HG03060 (cell line): ENCODE data around the gene SLC25A26.
"Not testable (repeated sequence)": the region's sequence is repeated elsewhere in the genome, so short reads cannot be mapped to it uniquely, and the experiment has no call there.

ENCODE experiments used
- ATAC-seq: cut with Tn5 transposase; IDR thresholded peaks from one replicate; pipeline ENCODE4 v1.9.1; 2021; ENCODE audit warnings: low read depth, moderate number of reproducible peaks; ENCODE audit not compliant: unreplicated experiment

Gene SLC25A26

DNA sequence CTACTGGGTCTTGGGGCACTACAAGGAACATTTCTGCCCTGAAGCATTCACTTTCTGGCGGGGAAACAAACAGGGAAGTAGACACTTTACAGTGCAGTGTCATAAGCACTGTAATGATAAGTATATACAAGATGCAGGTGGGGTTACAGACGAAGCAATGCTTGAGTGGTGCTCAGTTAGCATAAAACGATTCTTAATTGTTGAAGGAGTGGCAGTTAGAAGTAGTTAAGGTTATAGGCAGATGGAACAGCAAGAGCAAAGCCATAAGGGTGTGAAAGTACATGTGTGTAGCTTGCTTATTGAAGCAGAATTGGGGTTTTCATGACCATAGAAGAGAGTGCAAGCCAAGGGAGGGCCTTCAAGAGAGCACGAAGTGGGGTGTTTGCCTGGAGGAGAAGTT, 46.2 kb downstream of the SLC25A26 start:
- ATAC-seq, result no peak

DNA sequence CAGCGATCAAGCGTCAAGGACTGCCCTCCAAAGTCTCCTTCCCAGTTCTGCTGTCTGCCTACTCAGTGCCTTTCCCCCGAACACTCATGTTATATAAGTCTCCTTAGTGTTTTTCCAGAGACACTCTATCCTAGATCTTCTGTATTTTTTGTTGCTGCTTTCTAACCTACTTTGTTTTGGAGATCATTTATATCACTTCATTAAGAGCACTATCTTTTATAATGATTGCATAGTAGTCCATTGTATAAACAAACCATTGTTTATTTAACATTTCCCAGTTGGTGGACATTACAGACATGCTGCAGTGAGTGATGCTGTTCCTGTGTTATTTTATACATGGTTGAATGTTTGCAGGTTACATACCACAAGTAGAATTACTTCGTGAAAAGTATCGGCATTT, 47.1 kb downstream of the SLC25A26 start:
- ATAC-seq, result no peak

DNA sequence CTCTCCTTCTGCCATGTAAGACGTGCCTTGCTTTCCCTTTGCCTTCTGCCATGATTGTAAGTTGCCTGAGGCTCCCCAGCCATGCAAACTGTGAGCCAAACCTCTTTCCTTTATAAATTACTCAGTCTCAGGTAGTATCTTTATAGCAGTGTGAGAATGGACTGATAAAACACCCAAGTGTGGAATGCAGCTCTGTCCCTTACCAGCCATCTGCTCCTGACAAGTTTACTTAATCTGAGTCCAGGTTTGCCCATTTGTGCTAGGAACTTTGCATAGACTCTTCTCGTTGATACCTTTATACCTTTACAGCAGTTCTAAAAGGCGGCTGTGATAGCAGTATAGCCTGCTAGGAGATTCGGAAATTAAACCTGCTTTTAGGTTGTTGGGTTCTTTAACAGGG, 48.1 kb downstream of the SLC25A26 start:
- ATAC-seq, result no peak

DNA sequence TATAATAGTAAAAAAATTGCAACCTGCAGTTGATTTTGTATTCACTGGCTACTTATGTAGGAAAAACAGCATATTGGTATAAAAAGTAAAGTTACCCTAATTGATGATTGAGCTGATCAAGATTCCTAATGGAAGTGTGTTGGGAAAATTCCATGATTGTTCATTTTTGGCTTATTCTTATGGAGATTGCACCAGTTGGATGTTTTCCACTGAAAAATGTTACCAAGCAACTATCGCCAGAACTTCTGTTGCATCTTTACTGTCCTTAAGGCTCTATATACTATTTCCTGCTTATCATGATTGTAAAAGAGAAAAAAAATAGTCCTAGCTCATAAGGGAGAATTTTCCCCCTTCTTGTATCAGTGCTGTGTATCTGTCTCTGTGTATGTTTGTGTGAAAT, 48.6 kb downstream of the SLC25A26 start:
- no peak for ATAC-seq

DNA sequence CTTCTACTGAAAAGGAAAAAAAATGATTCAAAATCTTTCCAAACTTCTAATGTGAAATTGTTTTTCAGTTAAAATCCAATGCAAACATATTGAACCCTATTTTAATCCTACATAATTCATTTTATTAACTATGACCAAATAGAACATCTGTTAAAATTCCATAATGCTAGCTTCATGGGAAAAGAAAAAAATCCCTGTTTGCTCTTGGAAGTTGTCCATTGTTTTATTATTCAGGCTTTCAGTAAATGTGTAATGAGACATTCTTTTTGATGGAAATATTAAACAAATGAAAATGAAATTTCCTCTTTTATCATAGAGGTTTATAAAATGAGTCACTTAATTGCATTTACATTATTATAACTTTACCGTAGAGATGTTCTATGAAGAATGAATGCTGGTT, 49.5 kb downstream of the SLC25A26 start:
- no peak for ATAC-seq

DNA sequence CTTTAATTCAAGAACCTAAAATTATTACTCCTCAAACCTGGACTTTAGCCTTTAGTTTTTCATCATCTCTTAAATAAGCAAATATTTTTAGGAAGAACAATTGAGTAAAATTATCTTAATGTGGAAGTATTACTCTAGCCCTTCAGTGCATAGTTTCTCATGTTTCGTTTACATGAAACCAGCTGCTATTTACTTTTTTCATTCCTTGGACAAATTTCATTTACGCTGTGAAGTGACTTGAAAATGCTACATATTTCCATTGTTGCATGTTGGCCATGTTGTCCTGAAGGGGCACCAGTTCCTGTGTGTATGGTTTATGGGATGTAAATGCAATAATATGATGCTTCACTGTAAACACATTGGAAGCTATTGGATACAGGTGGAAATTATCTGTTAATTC, 49.9 kb downstream of the SLC25A26 start:
- ATAC-seq, result no peak

- no peak for ATAC-seq
Measured at GRCh38 chr3:66271231-66271630, 50.4 kb downstream of the SLC25A26 start.

DNA sequence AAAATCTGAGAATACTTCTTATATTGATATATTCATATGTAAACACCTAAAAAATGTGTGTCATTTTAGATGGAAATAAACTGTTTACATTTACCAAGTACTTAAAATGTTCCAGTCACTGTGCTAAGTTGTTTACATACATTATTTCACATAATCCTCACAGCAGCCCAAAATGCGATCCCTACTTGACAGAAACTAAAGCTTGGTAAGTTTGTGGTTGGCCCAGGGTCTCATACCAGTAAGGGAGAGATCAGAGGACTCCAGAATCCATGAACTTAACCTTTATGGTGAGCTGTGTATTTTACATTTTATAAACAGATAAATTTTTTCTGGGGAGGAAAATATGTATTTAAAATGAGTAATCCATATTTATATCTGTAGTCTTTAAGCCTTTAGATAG, 51.2 kb downstream of the SLC25A26 start:
- no peak for ATAC-seq

GRCh38 chr3:66274837-66275236, 54.0 kb downstream of the SLC25A26 start:
- not testable (repeated sequence) for ATAC-seq

- no peak for ATAC-seq
Measured at GRCh38 chr3:66276705-66277274, 56.0 kb downstream of the SLC25A26 start.

DNA sequence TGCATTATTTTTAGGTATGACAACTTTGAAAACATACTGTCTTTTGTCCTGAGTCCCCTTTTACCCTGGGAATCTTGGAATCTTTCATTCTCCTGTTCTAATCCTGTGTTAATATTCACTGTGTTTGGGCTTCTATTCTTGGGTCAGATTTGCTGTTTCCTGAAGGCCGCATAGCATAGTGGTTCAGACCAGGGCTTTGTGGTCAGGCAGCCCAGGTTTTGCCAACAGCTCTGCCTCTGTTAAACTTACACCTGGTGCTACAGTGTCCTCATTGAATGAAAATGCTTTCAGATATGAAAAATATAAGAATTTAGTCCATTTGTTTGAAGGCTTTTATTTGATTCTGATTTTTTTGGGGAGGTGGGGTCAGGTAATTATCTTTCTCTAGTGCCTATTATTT, 58.4 kb downstream of the SLC25A26 start:
- no peak for ATAC-seq

DNA sequence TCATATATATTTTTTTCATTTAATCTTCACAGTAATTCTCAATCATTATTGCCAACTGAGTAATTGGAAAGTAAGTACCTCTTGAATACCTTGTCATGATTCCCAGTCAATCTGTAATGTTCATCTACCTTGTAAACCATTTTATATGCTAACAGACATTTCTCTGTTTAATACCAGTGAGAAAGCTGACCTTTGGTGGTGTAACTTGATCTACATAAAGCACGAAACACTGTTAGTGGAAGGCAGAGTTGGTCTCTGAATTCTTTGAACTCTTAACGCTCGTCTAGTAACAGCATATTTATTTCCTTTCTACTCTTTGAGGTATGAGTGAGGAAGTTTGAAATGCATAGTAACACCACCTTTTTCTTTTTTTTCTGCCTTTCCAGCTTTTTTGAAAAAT, 59.5 kb downstream of the SLC25A26 start:
- no peak for ATAC-seq

DNA sequence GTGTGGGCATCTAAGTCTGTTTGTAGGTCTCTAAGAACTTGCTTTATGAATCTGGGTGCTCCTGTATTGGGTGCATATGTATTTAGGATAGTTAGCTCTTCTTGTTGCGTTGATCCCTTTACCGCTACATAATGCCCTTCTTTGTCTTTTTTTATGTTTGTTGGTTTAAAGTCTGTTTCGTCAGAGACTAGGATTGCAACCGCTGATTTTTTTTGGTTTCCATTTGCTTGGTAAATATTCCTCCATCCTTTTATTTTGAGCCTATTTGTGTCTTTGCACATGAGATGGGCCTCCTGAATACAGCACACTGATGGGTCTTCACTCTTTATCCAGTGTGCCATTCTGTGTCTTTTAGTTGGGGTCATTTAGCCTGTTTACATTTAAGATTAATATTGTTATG, 71.1 kb downstream of the SLC25A26 start:
- ATAC-seq, result not testable (repeated sequence)

- no peak for ATAC-seq
Measured at GRCh38 chr3:66297260-66297873, 76.6 kb downstream of the SLC25A26 start.

GRCh38 chr3:66297900-66298299, 77.1 kb downstream of the SLC25A26 start:
- ATAC-seq, result no peak

DNA sequence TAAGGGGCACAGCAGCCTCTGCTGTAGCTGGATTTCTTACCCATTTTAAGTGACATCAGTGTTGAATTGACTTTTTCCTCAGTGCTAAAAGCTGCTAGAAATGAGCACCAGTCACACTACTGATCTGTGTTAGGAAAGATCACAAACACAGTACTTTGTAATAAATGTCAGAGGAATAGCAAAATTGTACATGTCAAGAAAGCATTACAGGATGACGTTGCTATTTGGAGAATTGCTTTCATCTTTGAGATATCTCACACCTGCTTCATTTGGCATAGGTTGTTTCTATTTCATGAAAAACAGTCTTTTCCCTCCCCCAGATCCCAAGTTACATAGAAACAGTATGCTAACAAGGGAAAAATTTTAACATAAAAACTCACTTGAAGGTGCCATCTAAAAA, 77.8 kb downstream of the SLC25A26 start:
- ATAC-seq, result no peak

DNA sequence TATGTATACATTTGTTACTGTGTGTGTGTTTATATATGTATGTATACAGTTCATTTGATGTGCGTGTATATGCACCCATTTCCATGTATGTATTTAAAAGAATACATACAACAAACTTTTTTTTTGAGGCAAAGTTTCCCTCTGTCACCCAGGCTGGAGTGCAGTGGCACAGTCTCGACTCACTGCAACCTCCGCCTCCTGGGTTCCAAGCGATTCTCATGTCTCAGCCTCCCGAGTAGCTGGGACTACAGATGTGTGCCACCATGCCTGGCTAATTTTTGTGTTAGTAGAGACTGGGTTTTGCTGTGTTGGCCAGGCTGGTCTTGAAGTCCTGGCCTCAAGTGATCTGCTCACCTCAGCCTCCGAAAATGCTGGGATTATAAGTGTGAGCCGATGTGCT, 78.3 kb downstream of the SLC25A26 start:
- not testable (repeated sequence) for ATAC-seq

- no peak for ATAC-seq
Measured at GRCh38 chr3:66299891-66300290, 79.1 kb downstream of the SLC25A26 start.

DNA sequence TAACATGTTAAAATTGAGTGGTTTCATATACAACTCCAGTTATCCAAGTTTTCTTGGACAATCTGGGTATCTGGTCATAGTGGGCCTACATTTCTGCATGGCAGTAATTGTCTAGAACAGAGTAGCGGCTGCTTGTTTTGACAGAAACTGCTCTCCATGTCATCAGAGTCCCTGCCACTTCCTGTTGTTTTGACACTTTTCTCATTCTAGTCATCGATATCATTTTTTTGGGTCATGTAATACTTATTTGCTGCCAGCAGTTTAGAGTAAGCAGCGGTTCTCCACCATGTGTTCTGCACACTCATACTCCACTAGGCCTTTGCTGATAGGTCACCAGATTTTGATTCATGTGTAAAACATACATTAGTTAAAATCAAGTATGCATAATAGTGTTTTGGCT, 81.5 kb downstream of the SLC25A26 start:
- no peak for ATAC-seq

- no peak for ATAC-seq
Measured at GRCh38 chr3:66303491-66303901, 82.7 kb downstream of the SLC25A26 start.

DNA sequence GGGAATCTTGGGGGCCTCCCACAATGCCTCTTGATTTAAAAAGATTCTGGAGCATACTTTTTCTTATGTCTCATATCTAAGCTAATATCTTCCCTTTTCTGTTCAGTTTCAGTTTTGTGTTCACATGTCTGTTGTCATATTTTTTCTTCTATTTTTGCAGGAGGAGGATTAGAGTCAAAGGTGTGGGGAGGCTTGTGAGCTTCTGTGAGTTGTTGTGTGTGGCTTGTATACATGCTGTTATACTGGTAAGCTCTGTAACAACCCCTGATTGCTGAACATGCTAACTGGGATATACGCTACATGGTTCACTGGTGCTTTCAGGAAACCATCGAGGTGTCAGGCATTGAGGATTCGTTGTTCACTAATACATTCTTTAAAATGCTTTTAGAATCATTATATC, 83.5 kb downstream of the SLC25A26 start:
- ATAC-seq, result no peak

GRCh38 chr3:66306086-66306485, 85.3 kb downstream of the SLC25A26 start:
- ATAC-seq, result not testable (repeated sequence)

DNA sequence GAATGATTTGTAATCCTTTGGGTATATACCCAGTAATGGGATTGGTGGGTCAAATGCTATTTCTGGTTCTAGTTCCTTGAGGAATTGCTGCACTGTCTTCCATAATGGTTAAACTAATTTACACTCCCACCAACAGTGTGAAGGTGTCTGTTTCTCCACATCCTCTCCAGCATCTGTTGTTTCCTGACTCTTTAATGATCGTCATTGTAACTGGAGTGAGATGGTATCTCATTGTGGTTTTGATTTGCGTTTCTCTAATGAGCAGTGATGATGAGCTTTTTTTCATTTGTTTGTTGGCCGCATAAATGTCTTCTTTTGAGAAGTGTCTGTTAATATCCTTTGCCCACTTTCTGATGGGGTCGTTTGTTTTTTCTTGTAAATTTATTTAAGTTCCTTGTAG, 86.2 kb downstream of the SLC25A26 start:
- ATAC-seq, result not testable (repeated sequence)
